GM19438 (cell line): ENCODE results near the gene RHOXF2B.
"Not testable (repeated sequence)": the region's sequence is repeated elsewhere in the genome, so short reads cannot be mapped to it uniquely, and the experiment has no call there.

Source experiments
- ATAC-seq: cut with Tn5 transposase; IDR thresholded peaks from one replicate; pipeline ENCODE4 v1.9.1; 2021; ENCODE audit warnings: low read depth; ENCODE audit not compliant: unreplicated experiment

The RHOXF2B gene

GRCh38 chrX:120077590-120077989 lies at the start of gene RHOXF2B:
TSS of gene RHOXF2B (minus strand) at chrX:120077690. CDS start at chrX:120077552, 138 bp downstream.
- ATAC-seq = not testable (repeated sequence)

- ATAC-seq = no peak
These were observed 48.0 kb upstream of the RHOXF2B start for GRCh38 chrX:120125444-120125843.

- no peak for ATAC-seq
These were observed 42.7 kb upstream of the RHOXF2B start for GRCh38 chrX:120120223-120120622.

GRCh38 chrX:120115438-120115963 lies 38.0 kb upstream of the RHOXF2B start, which contains the start of gene RHOXF1:
TSS of gene RHOXF1 (minus strand) at chrX:120115913. CDS start at chrX:120115862, 51 bp downstream.
- ATAC-seq = no peak

DNA sequence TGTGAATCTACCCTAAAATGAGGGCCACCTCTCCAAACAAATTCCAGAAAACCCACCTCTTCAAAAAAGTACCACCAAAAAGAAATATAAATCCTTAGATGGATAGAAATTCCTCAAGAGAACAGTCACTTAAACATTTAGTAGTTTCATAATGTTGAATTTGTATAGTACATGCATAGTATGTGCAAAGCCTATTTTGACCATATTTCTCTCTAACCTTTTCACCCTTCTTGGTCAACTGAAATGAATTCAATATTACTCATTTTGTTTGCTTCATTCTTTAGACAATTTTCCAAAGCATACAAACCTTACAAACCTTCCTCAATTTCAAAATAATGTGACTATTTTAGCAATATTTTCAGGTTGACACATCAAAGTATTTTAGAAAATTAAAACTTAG lies 34.1 kb upstream of the RHOXF2B start:
- ATAC-seq = no peak

DNA sequence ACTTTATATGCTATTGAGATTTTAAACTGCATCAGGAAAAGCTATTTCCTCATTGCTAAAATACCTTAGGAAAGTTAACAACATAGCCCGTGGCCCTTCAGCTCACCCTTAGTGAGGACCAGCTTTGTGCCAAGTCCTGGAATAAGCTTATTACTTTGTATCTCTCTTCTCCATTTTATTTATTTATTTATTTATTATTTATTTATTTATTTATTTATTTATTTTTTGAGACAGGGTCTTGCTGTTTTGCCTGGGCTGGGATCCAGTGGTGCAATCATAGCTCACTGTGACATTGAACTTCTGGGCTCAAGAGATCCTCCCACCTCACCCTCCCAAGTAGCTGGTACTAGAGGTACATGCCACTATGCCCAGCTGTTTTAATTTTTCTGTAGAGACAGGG lies 31.9 kb upstream of the RHOXF2B start:
- no peak for ATAC-seq

GRCh38 chrX:120104707-120105106 lies 27.2 kb upstream of the RHOXF2B start:
- not testable (repeated sequence) for ATAC-seq

- not testable (repeated sequence) for ATAC-seq
These were observed 23.6 kb upstream of the RHOXF2B start for GRCh38 chrX:120101057-120101456.

- ATAC-seq = no peak
These were observed 12.7 kb upstream of the RHOXF2B start for GRCh38 chrX:120090208-120090607.

DNA sequence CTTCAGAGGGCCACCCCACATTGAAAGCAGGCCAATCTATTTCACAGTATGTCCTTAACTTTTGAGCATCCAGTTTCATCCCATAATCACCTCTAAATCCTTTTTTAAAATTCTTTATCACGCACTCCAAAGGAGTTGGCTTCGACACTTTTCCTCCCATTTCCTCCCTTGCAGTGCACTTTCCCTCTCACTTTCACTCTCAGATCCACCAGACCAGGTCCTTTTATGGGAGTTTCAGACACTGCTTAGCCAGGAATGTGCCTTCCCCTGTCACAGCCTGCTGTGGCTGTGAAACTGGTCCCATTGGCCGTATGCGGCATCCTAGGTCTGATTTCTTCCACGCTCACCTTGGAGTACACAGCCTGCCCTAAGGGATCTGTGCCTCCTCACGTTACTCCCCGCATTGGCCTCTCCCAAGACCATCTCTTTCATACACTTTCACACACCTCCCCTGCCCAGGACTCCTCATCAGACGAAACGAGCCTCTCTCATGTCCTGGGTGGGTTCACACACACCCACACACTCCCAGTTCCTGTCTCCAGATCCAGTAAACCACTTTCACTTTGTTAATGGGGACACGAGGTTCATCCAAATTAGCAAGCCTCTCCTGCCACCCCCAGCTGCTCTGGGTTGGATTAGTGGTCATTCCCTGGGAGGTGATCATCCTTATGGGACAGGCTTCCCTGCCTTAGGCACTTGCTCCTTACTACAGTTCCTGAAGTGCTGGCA lies 10.0 kb upstream of the RHOXF2B start:
- no peak for ATAC-seq

- not testable (repeated sequence) for ATAC-seq
These were observed 8.2 kb upstream of the RHOXF2B start for GRCh38 chrX:120085553-120086185.

GRCh38 chrX:120066169-120066568 lies 11.3 kb downstream of the RHOXF2B start:
- not testable (repeated sequence) for ATAC-seq

DNA sequence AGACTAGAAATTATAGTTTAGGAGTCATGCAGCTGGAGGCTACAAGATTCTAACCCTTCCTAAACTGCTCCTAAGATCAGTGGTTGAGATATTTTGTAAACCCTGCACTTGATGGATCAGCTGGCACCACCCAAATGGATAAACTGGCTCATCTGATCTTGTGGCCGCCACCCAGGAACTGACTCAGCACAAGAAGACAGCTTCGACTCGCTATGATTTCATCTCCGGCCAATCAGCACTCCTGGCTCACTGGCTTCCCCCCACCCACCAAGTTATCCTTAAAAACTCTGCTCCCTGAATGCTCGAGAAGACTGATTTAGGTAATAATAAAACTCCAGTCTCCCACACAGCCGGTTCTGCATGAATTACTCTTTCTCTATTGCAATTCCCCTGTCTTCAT lies 34.8 kb downstream of the RHOXF2B start:
- ATAC-seq = not testable (repeated sequence)

- ATAC-seq = peak; percentile 77
These were observed 35.2 kb downstream of the RHOXF2B start for GRCh38 chrX:120042247-120042646.

GRCh38 chrX:120040176-120040575 lies 37.3 kb downstream of the RHOXF2B start:
- ATAC-seq = not testable (repeated sequence)

- ATAC-seq = not testable (repeated sequence)
These were observed 38.3 kb downstream of the RHOXF2B start for GRCh38 chrX:120039087-120039733.

DNA sequence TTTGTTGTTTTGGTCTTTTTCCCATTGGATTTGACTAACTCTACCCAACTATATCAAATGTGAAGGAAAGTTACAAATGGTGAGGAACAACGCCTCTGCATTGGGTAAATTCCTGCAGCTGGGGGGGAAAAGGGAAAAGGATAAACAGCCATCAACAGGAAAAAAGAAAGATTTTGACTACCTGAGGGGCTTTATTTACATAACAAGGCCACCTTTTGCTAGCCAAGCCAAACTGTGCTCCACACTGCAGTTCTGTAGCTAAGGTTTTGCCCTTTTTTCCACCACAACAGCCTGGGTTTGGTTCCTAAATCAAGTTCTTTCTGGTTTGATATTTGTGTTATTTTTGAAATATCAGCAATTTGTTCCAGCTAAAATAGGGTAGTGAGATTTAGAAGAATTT lies 40.8 kb downstream of the RHOXF2B start:
- no peak for ATAC-seq

DNA sequence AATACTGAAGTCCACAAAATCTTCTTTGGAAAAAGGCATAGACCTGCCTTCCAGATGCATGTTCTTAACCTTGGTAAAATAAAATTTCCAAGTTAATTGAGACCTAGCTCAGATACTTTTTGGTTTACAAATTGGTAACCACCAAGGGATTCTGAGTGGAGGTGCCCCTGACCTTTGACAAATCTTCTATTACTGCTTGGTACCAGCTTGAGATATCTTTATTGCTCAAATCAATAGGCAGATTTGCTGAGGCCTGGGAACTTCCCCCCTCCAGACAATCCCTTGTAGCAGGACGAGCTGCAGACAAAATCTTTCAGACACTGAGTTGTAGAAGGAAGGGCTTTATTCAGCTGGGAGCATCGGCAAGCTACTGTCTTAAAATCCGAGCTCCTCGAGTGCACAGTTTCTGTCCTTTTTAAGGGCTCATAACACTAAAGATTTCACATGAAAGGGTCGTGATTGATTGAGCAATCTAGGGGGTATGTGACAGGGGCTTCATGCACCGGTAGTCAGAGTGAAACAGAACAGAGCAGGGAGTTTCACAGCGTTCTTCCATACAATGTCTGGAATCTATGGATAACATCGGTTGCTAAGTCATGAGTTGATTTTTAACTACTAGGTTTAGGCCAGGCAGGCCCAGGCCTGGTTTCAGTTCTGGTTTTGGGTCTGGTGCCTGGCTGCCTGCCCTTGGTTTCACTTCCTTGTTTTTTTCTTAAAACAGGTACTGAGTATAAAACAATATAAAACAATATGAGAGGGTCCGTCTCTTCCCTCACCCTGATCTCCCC lies 41.8 kb downstream of the RHOXF2B start:
- peak; percentile 83 for ATAC-seq

- ATAC-seq = no peak
These were observed 48.1 kb downstream of the RHOXF2B start for GRCh38 chrX:120029354-120029753.

GRCh38 chrX:120023259-120023658 lies 54.2 kb downstream of the RHOXF2B start:
- ATAC-seq = no peak
